ENCODE measurements around the gene MTFMT.
A peak's percentile ranks its signal among the peaks of the same experiment; 100 is the strongest.
"Not testable (repeated sequence)": the region's sequence is repeated elsewhere in the genome, so short reads cannot be mapped to it uniquely, and the experiment has no call there.

Gene MTFMT

GRCh38 chr15:65021488-65021887 is 8.0 kb downstream of the MTFMT start:
- Histone ChIP-seq H3K27ac (ENCODE audit: low read depth, low read length) (no peak overlapping the region), H3K4me1 (ENCODE audit: control insufficient read depth, insufficient read depth, low read length) (no peaks in the 10 kb centered on the region), H3K4me3 (ENCODE audit: low read length) (no peak overlapping the region), H3K9ac (ENCODE audit: low read length) (no peak overlapping the region), H3K36me3 (ENCODE audit: control insufficient read depth, insufficient read depth, low read length) (peaks cover 12% of the 10 kb centered on the region), H3K27me3 (ENCODE audit: control insufficient read depth, insufficient read depth, low read length) (no peaks in the 10 kb centered on the region)

GRCh38 chr15:65020419-65020818 is 9.0 kb downstream of the MTFMT start:
- no peak overlapping the region for H3K9ac ChIP-seq (ENCODE audit: low read length)
- H3K27ac ChIP-seq (ENCODE audit: low read depth, low read length) = no peak overlapping the region
- H3K4me1 ChIP-seq (ENCODE audit: control insufficient read depth, insufficient read depth, low read length) = no peaks in the 10 kb centered on the region
- H3K27me3 ChIP-seq (ENCODE audit: control insufficient read depth, insufficient read depth, low read length) = no peaks in the 10 kb centered on the region
- peaks cover 12% of the 10 kb centered on the region for H3K36me3 ChIP-seq (ENCODE audit: control insufficient read depth, insufficient read depth, low read length)
- H3K4me3 ChIP-seq (ENCODE audit: low read length) = no peak overlapping the region

GRCh38 chr15:65011198-65011597 is 18.2 kb downstream of the MTFMT start:
- not testable (repeated sequence) for H3K9ac ChIP-seq (ENCODE audit: low read length); H3K4me1 ChIP-seq (ENCODE audit: control insufficient read depth, insufficient read depth, low read length); H3K27me3 ChIP-seq (ENCODE audit: control insufficient read depth, insufficient read depth, low read length); H3K4me3 ChIP-seq (ENCODE audit: low read length); H3K27ac ChIP-seq (ENCODE audit: low read depth, low read length); H3K36me3 ChIP-seq (ENCODE audit: control insufficient read depth, insufficient read depth, low read length)

GRCh38 chr15:65008983-65009382 is 20.5 kb downstream of the MTFMT start:
- Histone ChIP-seq H3K27me3 (ENCODE audit: control insufficient read depth, insufficient read depth, low read length) (no peaks in the 10 kb centered on the region), H3K36me3 (ENCODE audit: control insufficient read depth, insufficient read depth, low read length) (peaks cover 2% of the 10 kb centered on the region), H3K4me3 (ENCODE audit: low read length) (no peak overlapping the region), H3K27ac (ENCODE audit: low read depth, low read length) (no peak overlapping the region), H3K9ac (ENCODE audit: low read length) (no peak overlapping the region), H3K4me1 (ENCODE audit: control insufficient read depth, insufficient read depth, low read length) (no peaks in the 10 kb centered on the region)

GRCh38 chr15:65006876-65007275 is 22.6 kb downstream of the MTFMT start:
- no peak overlapping the region for H3K27ac ChIP-seq (ENCODE audit: low read depth, low read length)
- H3K4me3 ChIP-seq (ENCODE audit: low read length) = no peak overlapping the region

GRCh38 chr15:65004993-65005392 is 24.4 kb downstream of the MTFMT start:
- Histone ChIP-seq H3K27ac (ENCODE audit: low read depth, low read length) (no peak overlapping the region), H3K36me3 (ENCODE audit: control insufficient read depth, insufficient read depth, low read length) (no peaks in the 10 kb centered on the region), H3K4me1 (ENCODE audit: control insufficient read depth, insufficient read depth, low read length) (no peaks in the 10 kb centered on the region)

More at GRCh38 chr15:65006876-65007275, 22.6 kb downstream of the MTFMT start:
- H3K4me1 ChIP-seq (ENCODE audit: control insufficient read depth, insufficient read depth, low read length) = no peaks in the 10 kb centered on the region
- no peaks in the 10 kb centered on the region for H3K36me3 ChIP-seq (ENCODE audit: control insufficient read depth, insufficient read depth, low read length)
- H3K9ac ChIP-seq (ENCODE audit: low read length) = no peak overlapping the region
- no peaks in the 10 kb centered on the region for H3K27me3 ChIP-seq (ENCODE audit: control insufficient read depth, insufficient read depth, low read length)

GRCh38 chr15:64997745-64998375 is 31.6 kb downstream of the MTFMT start:
- Histone ChIP-seq H3K27me3 (ENCODE audit: control insufficient read depth, insufficient read depth, low read length) (no peaks in the 10 kb centered on the region), H3K4me1 (ENCODE audit: control insufficient read depth, insufficient read depth, low read length) (no peaks in the 10 kb centered on the region), H3K27ac (ENCODE audit: low read depth, low read length) (no peak overlapping the region)

More at GRCh38 chr15:65004993-65005392, 24.4 kb downstream of the MTFMT start:
- no peaks in the 10 kb centered on the region for H3K27me3 ChIP-seq (ENCODE audit: control insufficient read depth, insufficient read depth, low read length)
- H3K9ac ChIP-seq (ENCODE audit: low read length) = no peak overlapping the region
- H3K4me3 ChIP-seq (ENCODE audit: low read length) = no peak overlapping the region

GRCh38 chr15:64997066-64997465 is 32.4 kb downstream of the MTFMT start:
- no peaks in the 10 kb centered on the region for H3K27me3 ChIP-seq (ENCODE audit: control insufficient read depth, insufficient read depth, low read length)

More at GRCh38 chr15:64997745-64998375, 31.6 kb downstream of the MTFMT start:
- H3K9ac ChIP-seq (ENCODE audit: low read length) = no peak overlapping the region
- H3K4me3 ChIP-seq (ENCODE audit: low read length) = no peak overlapping the region
- no peaks in the 10 kb centered on the region for H3K36me3 ChIP-seq (ENCODE audit: control insufficient read depth, insufficient read depth, low read length)

GRCh38 chr15:64993290-64993689 is 36.1 kb downstream of the MTFMT start:
- no peak overlapping the region for H3K27ac ChIP-seq (ENCODE audit: low read depth, low read length)
- no peaks in the 10 kb centered on the region for H3K36me3 ChIP-seq (ENCODE audit: control insufficient read depth, insufficient read depth, low read length)
- peaks cover 3% of the 10 kb centered on the region for H3K4me1 ChIP-seq (ENCODE audit: control insufficient read depth, insufficient read depth, low read length)
- no peaks in the 10 kb centered on the region for H3K27me3 ChIP-seq (ENCODE audit: control insufficient read depth, insufficient read depth, low read length)
- no peak overlapping the region for H3K9ac ChIP-seq (ENCODE audit: low read length)
- H3K4me3 ChIP-seq (ENCODE audit: low read length) = no peak overlapping the region

More at GRCh38 chr15:64997066-64997465, 32.4 kb downstream of the MTFMT start:
- no peaks in the 10 kb centered on the region for H3K36me3 ChIP-seq (ENCODE audit: control insufficient read depth, insufficient read depth, low read length)
- no peak overlapping the region for H3K9ac ChIP-seq (ENCODE audit: low read length)
- no peak overlapping the region for H3K27ac ChIP-seq (ENCODE audit: low read depth, low read length)
- H3K4me1 ChIP-seq (ENCODE audit: control insufficient read depth, insufficient read depth, low read length) = no peaks in the 10 kb centered on the region
- H3K4me3 ChIP-seq (ENCODE audit: low read length) = no peak overlapping the region

GRCh38 chr15:64991536-64992135 is 37.8 kb downstream of the MTFMT start:
- H3K9ac ChIP-seq (ENCODE audit: low read length) = no peak overlapping the region
- H3K4me1 ChIP-seq (ENCODE audit: control insufficient read depth, insufficient read depth, low read length) = peaks cover 3% of the 10 kb centered on the region
- H3K4me3 ChIP-seq (ENCODE audit: low read length) = no peak overlapping the region
- no peaks in the 10 kb centered on the region for H3K36me3 ChIP-seq (ENCODE audit: control insufficient read depth, insufficient read depth, low read length)
- H3K27me3 ChIP-seq (ENCODE audit: control insufficient read depth, insufficient read depth, low read length) = no peaks in the 10 kb centered on the region
- H3K27ac ChIP-seq (ENCODE audit: low read depth, low read length) = no peak overlapping the region

- H3K27ac ChIP-seq (ENCODE audit: low read depth, low read length) = peak overlapping the region; percentile 86
Measured at GRCh38 chr15:64990168-64990470, 39.3 kb downstream of the MTFMT start.

GRCh38 chr15:64989416-64990167 is 39.8 kb downstream of the MTFMT start, which contains the start of gene SPG21:
Gene SPG21 (minus strand): TSS chr15:64989914. CDS start chr15:64983569, 6,345 bp downstream.
- peak within 1 kb of the TSS; percentile 86 for H3K27ac ChIP-seq (ENCODE audit: low read depth, low read length)
- H3K4me3 ChIP-seq (ENCODE audit: low read length) = peak within 1 kb of the TSS; percentile 92
- H3K36me3 ChIP-seq (ENCODE audit: control insufficient read depth, insufficient read depth, low read length) = no peaks in the 10 kb centered on the region
- peak within 1 kb of the TSS; percentile 88 for H3K9ac ChIP-seq (ENCODE audit: low read length)
- no peaks in the 10 kb centered on the region for H3K27me3 ChIP-seq (ENCODE audit: control insufficient read depth, insufficient read depth, low read length)
- peaks cover 3% of the 10 kb centered on the region for H3K4me1 ChIP-seq (ENCODE audit: control insufficient read depth, insufficient read depth, low read length)

More at GRCh38 chr15:64990168-64990470, 39.3 kb downstream of the MTFMT start:
- peaks cover 3% of the 10 kb centered on the region for H3K4me1 ChIP-seq (ENCODE audit: control insufficient read depth, insufficient read depth, low read length)
- H3K4me3 ChIP-seq (ENCODE audit: low read length) = peak overlapping the region; percentile 92
- H3K27me3 ChIP-seq (ENCODE audit: control insufficient read depth, insufficient read depth, low read length) = no peaks in the 10 kb centered on the region
- no peaks in the 10 kb centered on the region for H3K36me3 ChIP-seq (ENCODE audit: control insufficient read depth, insufficient read depth, low read length)
- peak overlapping the region; percentile 45 for H3K9ac ChIP-seq (ENCODE audit: low read length)

Data from rectal smooth muscle tissue (tissue), 1 donor.